Fibroblast of lung (primary cell): ENCODE results near the gene ECT2. TPM values are rescaled to one million over a fixed set of nuclear protein-coding genes. Genes with fewer than 3 reads are reported as not detected.

Source experiments
- DNase-seq, 2 donors: peaks; one replicate each; pipeline versions ENCODE4 v3.0.0 to v3.0.0-alpha.2; 2010; ENCODE audit warnings: low read depth in 2 of 2
- H2AFZ ChIP-seq: 2 replicates; pipeline ENCODE4 v1.5.1; 2012; ENCODE audit warnings: low read length, control low read depth, inconsistent platforms
- H3K27ac ChIP-seq: 2 replicates; pipeline ENCODE4 v1.5.1; 2011; ENCODE audit warnings: low read length, control low read depth; ENCODE audit not compliant: insufficient read depth
- H3K27me3 ChIP-seq: 2 replicates; pipeline ENCODE4 v1.5.1; 2011; ENCODE audit warnings: mild to moderate bottlenecking, low read length; ENCODE audit not compliant: control insufficient read depth, insufficient read depth
- H3K36me3 ChIP-seq: 2 replicates; pipeline ENCODE4 v1.5.1; 2011; ENCODE audit warnings: low read length; ENCODE audit not compliant: control insufficient read depth, insufficient read depth
- H3K4me1 ChIP-seq: 2 replicates; pipeline ENCODE4 v1.5.1; 2011; ENCODE audit warnings: low read length; ENCODE audit not compliant: control insufficient read depth, insufficient read depth; ENCODE audit errors: extremely low read depth
- H3K4me2 ChIP-seq: 2 replicates; pipeline ENCODE4 v1.5.1; 2011; ENCODE audit warnings: low read length, control low read depth; ENCODE audit not compliant: insufficient read depth; ENCODE audit errors: extremely low read depth
- H3K4me3 ChIP-seq, 4 experiments: fragments of 200-600 bp in 1 of 4; sonication (generic) in 1 of 4; replicated peaks in 1 of 4; 2 replicates each; pipeline ENCODE4 v1.5.1; 2011 to 2016; ENCODE audit warnings: low read length in 4 of 4, low read depth in 3 of 4, mild to moderate bottlenecking in 3 of 4, control low read depth in 2 of 4, inconsistent platforms in 1 of 4, mixed read lengths in 1 of 4; ENCODE audit not compliant: insufficient read depth in 1 of 4; ENCODE audit errors: control extremely low read depth in 1 of 4
- H3K79me2 ChIP-seq: 2 replicates; pipeline ENCODE4 v1.5.1; 2012; ENCODE audit warnings: mild to moderate bottlenecking, low read length, inconsistent platforms; ENCODE audit not compliant: control insufficient read depth, insufficient read depth
- H3K9ac ChIP-seq: 2 replicates; pipeline ENCODE4 v1.5.1; 2011; ENCODE audit warnings: mild to moderate bottlenecking, low read length, control low read depth; ENCODE audit not compliant: insufficient read depth
- H3K9me3 ChIP-seq: 2 replicates; pipeline ENCODE4 v1.5.1; 2012; ENCODE audit warnings: low read depth, low read length; ENCODE audit not compliant: control insufficient read depth, insufficient read depth
- H4K20me1 ChIP-seq: 2 replicates; pipeline ENCODE4 v1.5.1; 2011; ENCODE audit warnings: low read length; ENCODE audit not compliant: control insufficient read depth, insufficient read depth; ENCODE audit errors: extremely low read depth
- EZH2 ChIP-seq: IDR thresholded peaks from 2 replicates; pipeline ENCODE4 v1.5.1; 2012; ENCODE audit warnings: low read length, control low read depth, mild to moderate bottlenecking; ENCODE audit errors: missing control alignments
- polyA plus RNA-seq, 2 donors: library from polyadenylated mRNA; depleted of rRNA in 1 of 2; stranded (reverse) in 1 of 2; unstranded in 1 of 2; fragments of >200 nt; gene quantifications; 2 replicates each; pipeline ENCODE4 v1.2.1, GENCODE V29; 2011 to 2012; ENCODE audit warnings: missing spikeins in 1 of 2
- total RNA-seq: library from RNA; depleted of rRNA; stranded (reverse); fragments of >200 nt; gene quantifications from 2 replicates; pipeline ENCODE4 v1.2.1, GENCODE V29; 2014
- TF ChIP-seq, protein P1 (sequence below), 2 donors: IDR thresholded peaks in 1 of 2; conservative IDR thresholded peaks in 1 of 2; 1 replicate in 1 of 2; 2 replicates in 1 of 2; pipeline ENCODE4 v1.5.1; 2011 to 2012; ENCODE audit warnings: low read length in 2 of 2, control low read depth in 1 of 2, inconsistent platforms in 1 of 2, low read depth in 1 of 2, mild to moderate bottlenecking in 1 of 2

Gene ECT2
- total and polyA plus RNA-seq, 2 donors (not counting 1 experiment from before 2014, with no cell fraction given): 20.5 to 34.5 TPM

DNA sequence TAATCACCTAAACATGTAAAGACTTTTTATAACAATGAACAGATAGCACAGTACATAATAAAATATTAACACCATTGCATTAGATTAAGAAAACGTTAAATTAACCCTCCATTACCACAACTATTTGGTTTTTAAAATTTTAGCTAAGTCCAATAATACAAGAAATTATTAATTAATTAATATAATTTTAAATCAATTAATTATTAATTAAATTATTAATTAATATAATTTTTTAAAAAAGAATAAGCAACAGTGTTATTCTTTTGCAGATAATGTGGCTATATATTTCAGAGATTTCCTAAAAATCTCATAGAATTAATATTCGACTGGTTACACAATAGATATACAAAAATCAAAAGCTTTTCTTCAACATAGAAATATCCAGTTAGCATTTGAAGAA lies 82.5 kb downstream of the ECT2 start:
- Histone ChIP-seq H3K79me2 (no peaks in the 10 kb centered on the region), H3K4me3 (no peak overlapping the region), H3K27me3 (peaks cover 5% of the 10 kb centered on the region), H2AFZ (no peak overlapping the region), H4K20me1 (no peaks in the 10 kb centered on the region), H3K27ac (no peak overlapping the region), H3K9ac (no peak overlapping the region), H3K36me3 (no peaks in the 10 kb centered on the region), H3K4me2 (no peak overlapping the region), H3K9me3 (no peaks in the 10 kb centered on the region), H3K4me1 (no peaks in the 10 kb centered on the region)
- no peak for TF ChIP-seq EZH2
- TF ChIP-seq, protein P1, sequence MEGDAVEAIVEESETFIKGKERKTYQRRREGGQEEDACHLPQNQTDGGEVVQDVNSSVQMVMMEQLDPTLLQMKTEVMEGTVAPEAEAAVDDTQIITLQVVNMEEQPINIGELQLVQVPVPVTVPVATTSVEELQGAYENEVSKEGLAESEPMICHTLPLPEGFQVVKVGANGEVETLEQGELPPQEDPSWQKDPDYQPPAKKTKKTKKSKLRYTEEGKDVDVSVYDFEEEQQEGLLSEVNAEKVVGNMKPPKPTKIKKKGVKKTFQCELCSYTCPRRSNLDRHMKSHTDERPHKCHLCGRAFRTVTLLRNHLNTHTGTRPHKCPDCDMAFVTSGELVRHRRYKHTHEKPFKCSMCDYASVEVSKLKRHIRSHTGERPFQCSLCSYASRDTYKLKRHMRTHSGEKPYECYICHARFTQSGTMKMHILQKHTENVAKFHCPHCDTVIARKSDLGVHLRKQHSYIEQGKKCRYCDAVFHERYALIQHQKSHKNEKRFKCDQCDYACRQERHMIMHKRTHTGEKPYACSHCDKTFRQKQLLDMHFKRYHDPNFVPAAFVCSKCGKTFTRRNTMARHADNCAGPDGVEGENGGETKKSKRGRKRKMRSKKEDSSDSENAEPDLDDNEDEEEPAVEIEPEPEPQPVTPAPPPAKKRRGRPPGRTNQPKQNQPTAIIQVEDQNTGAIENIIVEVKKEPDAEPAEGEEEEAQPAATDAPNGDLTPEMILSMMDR (conservative IDR thresholded peaks at IDR 0.05 in 1 of 2, IDR thresholded peaks at IDR 0.05 in 1 of 2; ENCODE audit: low read depth in 1 of 2, low read length in 2 of 2): no peak
- no peak for DNase-seq

DNA sequence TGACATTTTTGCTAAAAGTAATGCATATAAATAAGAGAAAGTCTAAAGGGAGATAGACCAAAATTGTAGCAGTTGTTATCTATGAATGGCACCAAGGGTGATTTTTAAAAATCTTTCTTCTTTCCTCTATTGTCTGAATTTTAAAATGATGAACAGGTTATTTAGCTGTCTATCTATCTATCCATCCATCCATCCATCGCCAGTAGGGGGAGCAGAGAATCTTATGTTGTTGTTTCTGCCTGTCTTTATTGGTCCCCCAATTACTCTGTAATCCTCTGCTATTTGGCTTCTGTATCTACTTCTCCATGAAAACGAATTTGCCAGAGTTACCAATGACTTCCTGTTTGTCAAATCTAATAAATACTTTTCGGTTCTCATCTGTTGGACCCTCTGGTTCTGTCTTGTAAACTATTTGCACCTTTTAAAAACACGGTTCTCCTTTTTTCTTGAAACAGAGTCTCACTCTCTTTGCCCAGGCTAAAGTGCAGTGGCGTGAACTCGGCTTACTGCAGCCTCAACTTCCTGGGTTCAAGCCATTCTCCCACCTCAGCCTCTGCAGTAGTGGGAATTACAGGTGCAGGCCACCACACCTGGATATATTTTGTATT lies 86.0 kb downstream of the ECT2 start:
- Histone ChIP-seq H3K4me3 (no peak overlapping the region), H3K27me3 (peaks cover 5% of the 10 kb centered on the region), H4K20me1 (no peaks in the 10 kb centered on the region), H3K9ac (no peak overlapping the region), H3K79me2 (no peaks in the 10 kb centered on the region), H2AFZ (no peak overlapping the region), H3K4me2 (no peak overlapping the region), H3K27ac (no peak overlapping the region), H3K4me1 (no peaks in the 10 kb centered on the region), H3K36me3 (no peaks in the 10 kb centered on the region), H3K9me3 (no peaks in the 10 kb centered on the region)
- peak; percentile 43 to 68 for DNase-seq
- no peak for TF ChIP-seq EZH2
- TF ChIP-seq, protein P1 (conservative IDR thresholded peaks at IDR 0.05 in 1 of 2, IDR thresholded peaks at IDR 0.05 in 1 of 2; ENCODE audit: low read depth in 1 of 2, low read length in 2 of 2): peak; percentile 68 to 81

DNA sequence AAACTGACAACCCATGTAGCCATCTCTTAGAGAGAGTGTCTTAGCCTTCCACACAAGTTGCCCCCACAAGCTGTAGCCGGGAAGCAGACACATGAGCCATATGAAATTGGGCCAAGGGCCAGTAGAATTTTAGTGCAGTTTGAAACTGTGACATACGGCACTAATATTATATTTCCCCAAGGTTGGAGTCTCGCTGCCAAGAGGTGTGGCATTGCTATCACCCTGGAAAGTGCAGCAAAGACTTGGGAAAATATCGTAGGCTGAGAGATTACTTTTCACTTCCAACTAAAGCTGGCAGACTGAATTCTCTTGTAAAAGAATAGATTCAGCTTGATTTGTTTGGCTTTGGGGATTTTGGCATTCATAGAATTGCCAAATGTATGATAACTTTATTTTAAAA lies 89.2 kb downstream of the ECT2 start:
- DNase-seq: no peak

More for the DNA sequence above, 89.2 kb downstream of the ECT2 start:
- no peaks in the 10 kb centered on the region for H3K4me1 ChIP-seq
- no peaks in the 10 kb centered on the region for H3K79me2 ChIP-seq
- no peak overlapping the region for H3K9ac ChIP-seq
- H3K36me3 ChIP-seq: no peaks in the 10 kb centered on the region
- no peaks in the 10 kb centered on the region for H3K9me3 ChIP-seq
- H3K27me3 ChIP-seq: peaks cover 8% of the 10 kb centered on the region
- no peaks in the 10 kb centered on the region for H4K20me1 ChIP-seq
- TF ChIP-seq, protein P1 (conservative IDR thresholded peaks at IDR 0.05 in 1 of 2, IDR thresholded peaks at IDR 0.05 in 1 of 2; ENCODE audit: low read depth in 1 of 2, low read length in 2 of 2): no peak
- TF ChIP-seq EZH2: no peak
- H3K4me3 ChIP-seq: no peak overlapping the region
- H2AFZ ChIP-seq: no peak overlapping the region
- H3K4me2 ChIP-seq: no peak overlapping the region
- H3K27ac ChIP-seq: no peak overlapping the region
